H9 (cell line): ENCODE results near the gene MUC5B. TPM values are rescaled to one million over a fixed set of nuclear protein-coding genes. Genes with fewer than 3 reads are reported as not detected.

Experiments
- DNase-seq: peaks from one replicate; pipeline ENCODE4 v3.0.0-alpha.2; 2017
- H2AFZ ChIP-seq: one replicate; pipeline ENCODE4 v1.6.1; 2013; ENCODE audit warnings: mild to moderate bottlenecking, low read length, control low read depth, moderate library complexity
- H2AK5ac ChIP-seq: 2 replicates; pipeline ENCODE4 v1.6.1; 2013; ENCODE audit warnings: low read length, control low read depth, mixed read lengths; ENCODE audit not compliant: insufficient read length
- H2BK120ac ChIP-seq: one replicate; pipeline ENCODE4 v1.6.1; 2013; ENCODE audit warnings: low read depth, mild to moderate bottlenecking, low read length, control low read depth, inconsistent platforms; ENCODE audit not compliant: poor library complexity, severe bottlenecking
- H2BK12ac ChIP-seq: 2 replicates; pipeline ENCODE4 v1.6.1; 2013; ENCODE audit warnings: low read length, control low read depth, mixed read lengths, low read depth; ENCODE audit not compliant: insufficient read length
- H2BK15ac ChIP-seq: 2 replicates; pipeline ENCODE4 v1.6.1; 2013; ENCODE audit warnings: low read depth, low read length, control low read depth
- H2BK20ac ChIP-seq: one replicate; pipeline ENCODE4 v1.6.1; 2013; ENCODE audit warnings: low read depth, mild to moderate bottlenecking, low read length, control low read depth, inconsistent platforms; ENCODE audit not compliant: poor library complexity, severe bottlenecking
- H2BK5ac ChIP-seq: 2 replicates; pipeline ENCODE4 v1.6.1; 2013; ENCODE audit warnings: low read length, control low read depth, mixed read lengths; ENCODE audit not compliant: insufficient read length
- H3K14ac ChIP-seq: 2 replicates; pipeline ENCODE4 v1.6.1; 2013; ENCODE audit warnings: low read length, control low read depth; ENCODE audit not compliant: insufficient read depth
- H3K18ac ChIP-seq: 2 replicates; pipeline ENCODE4 v1.6.1; 2013; ENCODE audit warnings: low read depth, mild to moderate bottlenecking, mixed read lengths, low read length, control low read depth; ENCODE audit not compliant: insufficient read length
- H3K23ac ChIP-seq: 2 replicates; pipeline ENCODE4 v1.6.1; 2013; ENCODE audit warnings: low read length, control low read depth, mixed read lengths, low read depth; ENCODE audit not compliant: insufficient read length
- H3K23me2 ChIP-seq: 2 replicates; pipeline ENCODE4 v1.6.1; 2013; ENCODE audit warnings: low read depth, mild to moderate bottlenecking, mixed read lengths, low read length, control low read depth; ENCODE audit not compliant: insufficient read length, poor library complexity, severe bottlenecking
- H3K27ac ChIP-seq: 2 replicates; pipeline ENCODE4 v1.5.1; 2013; ENCODE audit warnings: low read length, control low read depth, mixed read lengths, low read depth; ENCODE audit not compliant: insufficient read length
- H3K27me3 ChIP-seq: 2 replicates; pipeline ENCODE4 v1.6.1; 2013; ENCODE audit warnings: low read length, control low read depth, inconsistent platforms; ENCODE audit not compliant: insufficient read depth
- H3K4ac ChIP-seq: 2 replicates; pipeline ENCODE4 v1.6.1; 2013; ENCODE audit warnings: low read depth, mild to moderate bottlenecking, control low read depth, inconsistent platforms, low read length, moderate library complexity
- H3K4me1 ChIP-seq: 2 replicates; pipeline ENCODE4 v1.6.1; 2013; ENCODE audit warnings: low read length, control low read depth, inconsistent platforms; ENCODE audit not compliant: insufficient read depth
- H3K4me2 ChIP-seq: 2 replicates; pipeline ENCODE4 v1.6.1; 2013; ENCODE audit warnings: low read length, control low read depth, mixed read lengths; ENCODE audit not compliant: insufficient read length, insufficient read depth
- H3K56ac ChIP-seq: 2 replicates; pipeline ENCODE4 v1.6.1; 2013; ENCODE audit warnings: low read depth, mild to moderate bottlenecking, mixed read lengths, low read length, control low read depth; ENCODE audit not compliant: insufficient read length
- H3K79me1 ChIP-seq: 2 replicates; pipeline ENCODE4 v1.6.1; 2013; ENCODE audit warnings: low read depth, mild to moderate bottlenecking, moderate library complexity, low read length, control low read depth, inconsistent platforms; ENCODE audit not compliant: insufficient read depth, poor library complexity, severe bottlenecking
- H3K79me2 ChIP-seq: 2 replicates; pipeline ENCODE4 v1.6.1; 2013; ENCODE audit warnings: low read length, control low read depth, inconsistent platforms; ENCODE audit not compliant: insufficient read depth
- H3K9ac ChIP-seq: 2 replicates; pipeline ENCODE4 v1.6.1; 2013; ENCODE audit warnings: low read length, control low read depth, mixed read lengths; ENCODE audit not compliant: insufficient read length; ENCODE audit errors: extremely low read depth
- H3K9me3 ChIP-seq: one replicate; pipeline ENCODE4 v1.6.1; 2013; ENCODE audit warnings: low read depth, low read length, inconsistent platforms; ENCODE audit not compliant: control insufficient read depth
- H3T11ph ChIP-seq: one replicate; pipeline ENCODE4 v1.6.1; 2013; ENCODE audit warnings: mild to moderate bottlenecking, low read length, control low read depth, inconsistent platforms
- H4K20me1 ChIP-seq: one replicate; pipeline ENCODE4 v1.6.1; 2013; ENCODE audit not compliant: control insufficient read depth, insufficient read length, insufficient read depth
- H4K5ac ChIP-seq: 2 replicates; pipeline ENCODE4 v1.6.1; 2013; ENCODE audit warnings: low read depth, mild to moderate bottlenecking, mixed read lengths, low read length, control low read depth; ENCODE audit not compliant: insufficient read length
- H4K8ac ChIP-seq: replicated peaks from 2 replicates; pipeline ENCODE4 v1.6.1; 2013; ENCODE audit warnings: low read length, control low read depth, mixed read lengths, low read depth; ENCODE audit not compliant: insufficient read length
- H4K91ac ChIP-seq: 2 replicates; pipeline ENCODE4 v1.6.1; 2013; ENCODE audit warnings: low read depth, mild to moderate bottlenecking, moderate library complexity, mixed read lengths, low read length, control low read depth; ENCODE audit not compliant: insufficient read length
- H3K27ac Mint-ChIP-seq, 3 experiments: 2 replicates in 2 of 3; 3 replicates in 1 of 3; pipeline ENCODE4 v1.8.0; 2020 to 2021; ENCODE audit warnings: mixed read lengths in 3 of 3, mild to moderate bottlenecking in 1 of 3, moderate library complexity in 1 of 3
- H3K27me3 Mint-ChIP-seq: 2 replicates; pipeline ENCODE4 v1.8.0; 2021; ENCODE audit warnings: low read depth, mild to moderate bottlenecking, moderate library complexity, mixed read lengths
- H3K36me3 Mint-ChIP-seq, 3 experiments: 2 replicates in 2 of 3; 3 replicates in 1 of 3; pipeline ENCODE4 v1.8.0; 2020 to 2021; ENCODE audit warnings: low read depth in 3 of 3, mixed read lengths in 3 of 3; ENCODE audit not compliant: insufficient read depth in 1 of 3
- H3K4me1 Mint-ChIP-seq, 2 experiments: 2 replicates each; pipeline ENCODE4 v1.8.0; 2020; ENCODE audit warnings: mixed read lengths in 2 of 2
- H3K4me3 Mint-ChIP-seq, 2 experiments: 2 replicates in 1 of 2; 3 replicates in 1 of 2; pipeline ENCODE4 v1.8.0; 2020 to 2021; ENCODE audit warnings: mild to moderate bottlenecking in 2 of 2, mixed read lengths in 2 of 2, moderate library complexity in 1 of 2
- H3K9me3 Mint-ChIP-seq, 2 experiments: 2 replicates in 1 of 2; 3 replicates in 1 of 2; pipeline ENCODE4 v1.8.0; 2020; ENCODE audit warnings: mild to moderate bottlenecking in 2 of 2, mixed read lengths in 2 of 2, moderate library complexity in 1 of 2
- CTCF ChIP-seq: fragments of 200-600 bp; sonication (generic); conservative IDR thresholded peaks from 3 replicates; pipeline ENCODE4 v1.8.0; 2021; ENCODE audit warnings: antibody characterized with exemption, mild to moderate bottlenecking
- WGBS: extraction: QIAGEN DNeasy Blood & Tissue Kit; methylation state at CpG from one replicate; pipeline ENCODE4 v1.1.7; 2013; ENCODE audit warnings: missing lambda C conversion rate, low lambda C conversion rate, mixed read lengths; ENCODE audit not compliant: insufficient read length; ENCODE audit errors: extremely low coverage; 5-methylcytosine and 5-hydroxymethylcytosine counted together
- total RNA-seq: library from RNA; stranded (reverse); gene quantifications from 2 replicates; pipeline ENCODE4 v1.2.1, GENCODE V29; 2021

The MUC5B gene
- total RNA-seq, 1 experiment from 2014 or later: not detected

- no peak for TF ChIP-seq CTCF
- DNase-seq: no peak
- H2BK120ac ChIP-seq: no peak overlapping the region
These were observed 37.8 kb downstream of the MUC5B start for GRCh38 chr11:1260620-1261019.

More at GRCh38 chr11:1260620-1261019, 37.8 kb downstream of the MUC5B start:
- no peaks in the 10 kb centered on the region for H3K79me1 ChIP-seq
- no peaks in the 10 kb centered on the region for H3K4me1 ChIP-seq
- H2AFZ ChIP-seq: no peak overlapping the region
- no peaks in the 10 kb centered on the region for H3K23me2 ChIP-seq
- Mint-ChIP-seq H3K27me3 (peaks cover 4% of the 10 kb centered on the region; the same call in 1 of the 2 replicates), H3K36me3 (peaks cover 6 to 13% (median 12%) of the 10 kb centered on the region in 3 experiments), H3K27ac (no peak overlapping the region), H3K4me3 (no peak overlapping the region), H3K4me1 (peaks cover 2 to 19% of the 10 kb centered on the region in 2 experiments), H3K9me3 (peaks cover 13 to 14% of the 10 kb centered on the region in 2 experiments)
- no peaks in the 10 kb centered on the region for H3K27me3 ChIP-seq
- no peak overlapping the region; the same call in 1 of the 2 replicates for H3K4ac ChIP-seq
- no peak overlapping the region for H3K14ac ChIP-seq
- no peak overlapping the region for H2BK15ac ChIP-seq
- no peak overlapping the region for H3K23ac ChIP-seq
- H4K8ac ChIP-seq: no peak overlapping the region
- no peak overlapping the region for H2AK5ac ChIP-seq
- no peak overlapping the region for H2BK12ac ChIP-seq
- H3K9ac ChIP-seq: no peak overlapping the region
- no CpG with 5 or more reads among the region's 17 CpGs for WGBS
- no peaks in the 10 kb centered on the region for H3K79me2 ChIP-seq
- no peak overlapping the region for H3K18ac ChIP-seq
- no peaks in the 10 kb centered on the region for H3K9me3 ChIP-seq
- no peak overlapping the region for H2BK20ac ChIP-seq
- no peak overlapping the region for H2BK5ac ChIP-seq
- H3T11ph ChIP-seq: no peak overlapping the region
- no peak overlapping the region for H4K91ac ChIP-seq
- H4K5ac ChIP-seq: no peak overlapping the region
- H3K27ac ChIP-seq: no peak overlapping the region
- H4K20me1 ChIP-seq: no peaks in the 10 kb centered on the region
- H3K56ac ChIP-seq: no peak overlapping the region
- no peak overlapping the region for H3K4me2 ChIP-seq
